Ascending aorta (tissue), 2 donors: Measurements from ENCODE around the gene ZNF566. TPM values are rescaled to one million over a fixed set of nuclear protein-coding genes. Genes with fewer than 3 reads are reported as not detected.

Source experiments
- DNase-seq, 2 donors: peaks; one replicate each; pipeline ENCODE4 v3.0.0-alpha.2; 2019; ENCODE audit warnings: low spot score in 2 of 2
- H3K27ac ChIP-seq, 2 donors: fragments of 200-600 bp; sonication (generic); one replicate each; pipeline ENCODE4 v1.5.1; 2016 to 2017; ENCODE audit warnings: mild to moderate bottlenecking in 1 of 2
- H3K27me3 ChIP-seq: fragments of 200-600 bp; sonication (generic); one replicate; pipeline ENCODE4 v1.5.1; 2017
- H3K36me3 ChIP-seq, 2 donors: fragments of 200-600 bp; sonication (generic); one replicate each; pipeline ENCODE4 v1.5.1; 2016
- H3K4me1 ChIP-seq, 2 donors: fragments of 200-600 bp; sonication (generic); one replicate each; pipeline ENCODE4 v1.5.1; 2016 to 2017; ENCODE audit warnings: mild to moderate bottlenecking in 1 of 2
- H3K4me3 ChIP-seq, 2 donors: fragments of 200-600 bp; sonication (generic); one replicate each; pipeline ENCODE4 v1.5.1; 2016 to 2017; ENCODE audit warnings: mild to moderate bottlenecking in 1 of 2
- H3K9me3 ChIP-seq, 2 donors: fragments of 200-600 bp; sonication (generic); one replicate each; pipeline ENCODE4 v1.5.1; 2016
- CTCF ChIP-seq, 3 experiments: fragments of 200-600 bp in 2 of 3; fragments of 450-650 bp in 1 of 3; sonication (generic) in 2 of 3; IDR thresholded peaks; one replicate each; pipeline ENCODE4 v1.5.1; 2016 to 2019; ENCODE audit warnings: antibody characterized with exemption in 3 of 3, mild to moderate bottlenecking in 1 of 3, moderate library complexity in 1 of 3
- intact Hi-C: fragments of 100-400 bp; cut with DNase I; formaldehyde crosslinking; loops from one replicate; pipeline ENCODE4 v1.15.1; 2023
- total RNA-seq: library from RNA; depleted of rRNA; stranded (reverse); fragments of >200 nt; gene quantifications from one replicate; pipeline ENCODE4 v1.1.0, GENCODE V29; 2016

The ZNF566 gene
- total RNA-seq, 1 donor from 2014 or later, result 9.9 TPM

GRCh38 chr19:36449059-36449670 is 40.2 kb downstream of the ZNF566 start:
- Histone ChIP-seq H3K9me3 (peaks cover 77 to 100% of the 10 kb centered on the region in 2 donors), H3K4me3 (peak overlapping the region in 1 of 2 donors; percentile 7), H3K27me3 (no peaks in the 10 kb centered on the region), H3K36me3 (peaks cover 63 to 88% of the 10 kb centered on the region in 2 donors), H3K27ac (no peak overlapping the region), H3K4me1 (no peaks in the 10 kb centered on the region)
- DNase-seq, result no peak
- TF ChIP-seq CTCF (IDR thresholded peaks at IDR 0.05), result no peak
- intact Hi-C loops, result no loop called here

- Histone ChIP-seq H3K27me3 (no peaks in the 10 kb centered on the region), H3K4me1 (no peaks in the 10 kb centered on the region), H3K4me3 (no peak overlapping the region), H3K27ac (no peak overlapping the region), H3K9me3 (peaks cover 68 to 96% of the 10 kb centered on the region in 2 donors), H3K36me3 (peaks cover 0 to 11% of the 10 kb centered on the region in 2 donors)
- intact Hi-C loops, result no loop called here
- no peak for DNase-seq
- no peak for TF ChIP-seq CTCF (IDR thresholded peaks at IDR 0.05)
These were observed 48.0 kb downstream of the ZNF566 start for GRCh38 chr19:36441339-36441738.

GRCh38 chr19:36436531-36436930 is 52.8 kb downstream of the ZNF566 start:
- Histone ChIP-seq H3K4me3 (no peak overlapping the region), H3K27me3 (no peaks in the 10 kb centered on the region), H3K27ac (no peak overlapping the region), H3K4me1 (no peaks in the 10 kb centered on the region), H3K9me3 (peaks cover 25 to 74% of the 10 kb centered on the region in 2 donors), H3K36me3 (no peaks in the 10 kb centered on the region)
- TF ChIP-seq CTCF (IDR thresholded peaks at IDR 0.05), result no peak
- DNase-seq, result no peak
- intact Hi-C loops, result no loop called here

- Histone ChIP-seq H3K27ac (no peak overlapping the region), H3K36me3 (no peaks in the 10 kb centered on the region), H3K27me3 (no peaks in the 10 kb centered on the region), H3K4me3 (no peak overlapping the region), H3K4me1 (no peaks in the 10 kb centered on the region), H3K9me3 (no peaks in the 10 kb centered on the region)
- intact Hi-C loops, result no loop called here
- TF ChIP-seq CTCF (IDR thresholded peaks at IDR 0.05), result no peak
- no peak for DNase-seq
These were observed 65.4 kb downstream of the ZNF566 start for GRCh38 chr19:36423925-36424324.

GRCh38 chr19:36421749-36422481 is 67.4 kb downstream of the ZNF566 start:
- DNase-seq, result no peak
- no peak for TF ChIP-seq CTCF (IDR thresholded peaks at IDR 0.05)
- Histone ChIP-seq H3K9me3 (no peaks in the 10 kb centered on the region), H3K27ac (peak overlapping the region in 1 of 2 donors; percentile 71), H3K4me3 (peak overlapping the region; percentile 51 to 75), H3K36me3 (no peaks in the 10 kb centered on the region), H3K4me1 (peaks cover 0 to 7% of the 10 kb centered on the region in 2 donors), H3K27me3 (no peaks in the 10 kb centered on the region)
- intact Hi-C loops, result no loop called here
